Measurements from ENCODE around the gene RRAS.

RRAS gene

GRCh38 chr19:49672131-49672919 lies 32.4 kb upstream of the RRAS start:
- Histone ChIP-seq H3K36me3 (ENCODE audit: insufficient read depth, low read depth, low read length) (peaks cover 40% of the 10 kb centered on the region), H3K4me3 (ENCODE audit: low read length) (peak overlapping the region; percentile 52), H3K27ac (ENCODE audit: low read length) (peak overlapping the region; percentile 3), H3K9me3 (ENCODE audit: insufficient read depth, low read depth, low read length) (no peaks in the 10 kb centered on the region), H3K9ac (ENCODE audit: low read depth, low read length) (peak overlapping the region; percentile 52; the same call in 1 of the 2 replicates), H3K4me1 (ENCODE audit: insufficient read depth, low read length) (no peaks in the 10 kb centered on the region; the same call in 1 of the 2 replicates), H3K27me3 (ENCODE audit: insufficient read depth, low read length) (no peaks in the 10 kb centered on the region)

DNA sequence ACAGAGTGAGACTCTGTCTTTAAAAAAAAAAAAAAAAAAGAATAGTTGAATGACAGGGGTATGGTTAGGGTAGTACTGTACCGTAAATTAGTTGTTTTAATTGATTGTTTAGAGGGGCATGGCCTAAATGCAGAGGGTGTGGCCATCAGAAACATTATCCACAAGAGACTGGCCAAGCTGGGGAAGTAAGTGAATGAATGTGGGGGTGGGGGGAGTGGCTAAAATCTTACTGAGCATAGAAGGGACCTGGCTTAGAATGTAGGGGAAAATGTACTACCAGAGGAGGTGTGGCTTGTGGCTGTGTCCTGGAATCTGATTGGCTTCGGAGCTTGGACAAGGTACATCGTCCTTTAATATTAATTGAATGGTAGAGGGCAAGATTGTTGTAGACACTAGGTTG lies 29.6 kb upstream of the RRAS start:
- H3K4me1 ChIP-seq (ENCODE audit: insufficient read depth, low read length), result no peaks in the 10 kb centered on the region; the same call in 1 of the 2 replicates
- no peak overlapping the region for H3K9ac ChIP-seq (ENCODE audit: low read depth, low read length)
- no peaks in the 10 kb centered on the region for H3K27me3 ChIP-seq (ENCODE audit: insufficient read depth, low read length)
- no peak overlapping the region for H3K27ac ChIP-seq (ENCODE audit: low read length)
- peaks cover 44% of the 10 kb centered on the region for H3K36me3 ChIP-seq (ENCODE audit: insufficient read depth, low read depth, low read length)
- no peaks in the 10 kb centered on the region for H3K9me3 ChIP-seq (ENCODE audit: insufficient read depth, low read depth, low read length)
- no peak overlapping the region for H3K4me3 ChIP-seq (ENCODE audit: low read length)

- no peaks in the 10 kb centered on the region for H3K27me3 ChIP-seq (ENCODE audit: insufficient read depth, low read length)
- H3K27ac ChIP-seq (ENCODE audit: low read length), result no peak overlapping the region
- no peak overlapping the region for H3K4me3 ChIP-seq (ENCODE audit: low read length)
Observed at GRCh38 chr19:49667473-49667872, 27.5 kb upstream of the RRAS start.

DNA sequence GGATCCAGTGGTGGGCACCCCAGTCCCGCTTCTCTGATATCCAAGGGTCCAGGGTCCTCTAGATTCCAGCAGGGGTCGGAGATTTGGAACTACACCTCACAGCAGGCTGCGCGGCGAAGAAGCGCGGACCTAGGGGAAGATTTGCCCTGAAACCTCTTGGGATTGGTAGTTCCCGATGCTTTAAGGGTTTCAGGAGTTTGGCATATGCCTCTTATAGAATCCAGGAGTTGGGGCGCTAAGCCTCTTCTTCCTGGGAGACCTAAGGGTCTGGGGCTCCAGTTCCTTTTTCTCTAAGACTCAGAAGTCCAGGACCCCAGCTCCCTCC lies 26.1 kb upstream of the RRAS start:
- Histone ChIP-seq H3K27ac (ENCODE audit: low read length) (no peak overlapping the region), H3K9ac (ENCODE audit: low read depth, low read length) (peak overlapping the region; percentile 91), H3K36me3 (ENCODE audit: insufficient read depth, low read depth, low read length) (peaks cover 53% of the 10 kb centered on the region), H3K27me3 (ENCODE audit: insufficient read depth, low read length) (no peaks in the 10 kb centered on the region), H3K9me3 (ENCODE audit: insufficient read depth, low read depth, low read length) (no peaks in the 10 kb centered on the region), H3K4me1 (ENCODE audit: insufficient read depth, low read length) (no peaks in the 10 kb centered on the region; the same call in 1 of the 2 replicates), H3K4me3 (ENCODE audit: low read length) (peak overlapping the region; percentile 88)

More at GRCh38 chr19:49667473-49667872, 27.5 kb upstream of the RRAS start:
- peaks cover 39% of the 10 kb centered on the region for H3K36me3 ChIP-seq (ENCODE audit: insufficient read depth, low read depth, low read length)
- H3K9me3 ChIP-seq (ENCODE audit: insufficient read depth, low read depth, low read length), result no peaks in the 10 kb centered on the region
- H3K9ac ChIP-seq (ENCODE audit: low read depth, low read length), result no peak overlapping the region
- no peaks in the 10 kb centered on the region; the same call in 1 of the 2 replicates for H3K4me1 ChIP-seq (ENCODE audit: insufficient read depth, low read length)

- no peaks in the 10 kb centered on the region for H3K27me3 ChIP-seq (ENCODE audit: insufficient read depth, low read length)
- peak within 1 kb of the TSS; percentile 88 for H3K4me3 ChIP-seq (ENCODE audit: low read length)
- peak within 1 kb of the TSS; percentile 91 for H3K9ac ChIP-seq (ENCODE audit: low read depth, low read length)
- H3K36me3 ChIP-seq (ENCODE audit: insufficient read depth, low read depth, low read length), result peaks cover 54% of the 10 kb centered on the region
- H3K4me1 ChIP-seq (ENCODE audit: insufficient read depth, low read length), result no peaks in the 10 kb centered on the region; the same call in 1 of the 2 replicates
- peak within 1 kb of the TSS; percentile 72 for H3K27ac ChIP-seq (ENCODE audit: low read length)
- H3K9me3 ChIP-seq (ENCODE audit: insufficient read depth, low read depth, low read length), result peaks cover under 1% of the 10 kb centered on the region; the same call in 1 of the 2 replicates
Observed at GRCh38 chr19:49665351-49666119, 25.6 kb upstream of the RRAS start, which contains the start of the genes BCL2L12 and IRF3. Gene BCL2L12, plus strand, starts transcription at chr19:49665933. Its CDS starts 760 bp downstream, at chr19:49666693. Gene IRF3, minus strand, starts transcription at chr19:49665857. Its CDS starts 1,019 bp downstream, at chr19:49664838.

DNA sequence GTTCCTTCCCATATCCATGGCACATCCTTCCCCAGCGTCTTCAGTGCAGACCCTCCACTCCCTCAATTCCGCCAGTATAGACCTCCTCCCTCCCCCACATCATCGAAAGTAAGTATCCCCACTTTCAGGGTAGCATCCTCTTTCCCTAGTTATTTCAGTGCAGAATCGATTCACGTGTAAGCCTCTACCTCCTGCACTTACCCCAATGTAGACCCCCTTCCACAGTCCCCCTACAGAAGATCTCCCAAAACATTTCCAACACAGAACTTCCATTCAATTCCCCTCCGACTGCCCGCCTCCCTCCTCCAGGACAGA lies 25.1 kb upstream of the RRAS start:
- H3K4me3 ChIP-seq (ENCODE audit: low read length), result peak overlapping the region; percentile 88
- no peaks in the 10 kb centered on the region; the same call in 1 of the 2 replicates for H3K4me1 ChIP-seq (ENCODE audit: insufficient read depth, low read length)
- peaks cover 54% of the 10 kb centered on the region for H3K36me3 ChIP-seq (ENCODE audit: insufficient read depth, low read depth, low read length)
- peak overlapping the region; percentile 91 for H3K9ac ChIP-seq (ENCODE audit: low read depth, low read length)
- peak overlapping the region; percentile 72 for H3K27ac ChIP-seq (ENCODE audit: low read length)
- H3K9me3 ChIP-seq (ENCODE audit: insufficient read depth, low read depth, low read length), result peaks cover 6% of the 10 kb centered on the region
- H3K27me3 ChIP-seq (ENCODE audit: insufficient read depth, low read length), result no peaks in the 10 kb centered on the region

DNA sequence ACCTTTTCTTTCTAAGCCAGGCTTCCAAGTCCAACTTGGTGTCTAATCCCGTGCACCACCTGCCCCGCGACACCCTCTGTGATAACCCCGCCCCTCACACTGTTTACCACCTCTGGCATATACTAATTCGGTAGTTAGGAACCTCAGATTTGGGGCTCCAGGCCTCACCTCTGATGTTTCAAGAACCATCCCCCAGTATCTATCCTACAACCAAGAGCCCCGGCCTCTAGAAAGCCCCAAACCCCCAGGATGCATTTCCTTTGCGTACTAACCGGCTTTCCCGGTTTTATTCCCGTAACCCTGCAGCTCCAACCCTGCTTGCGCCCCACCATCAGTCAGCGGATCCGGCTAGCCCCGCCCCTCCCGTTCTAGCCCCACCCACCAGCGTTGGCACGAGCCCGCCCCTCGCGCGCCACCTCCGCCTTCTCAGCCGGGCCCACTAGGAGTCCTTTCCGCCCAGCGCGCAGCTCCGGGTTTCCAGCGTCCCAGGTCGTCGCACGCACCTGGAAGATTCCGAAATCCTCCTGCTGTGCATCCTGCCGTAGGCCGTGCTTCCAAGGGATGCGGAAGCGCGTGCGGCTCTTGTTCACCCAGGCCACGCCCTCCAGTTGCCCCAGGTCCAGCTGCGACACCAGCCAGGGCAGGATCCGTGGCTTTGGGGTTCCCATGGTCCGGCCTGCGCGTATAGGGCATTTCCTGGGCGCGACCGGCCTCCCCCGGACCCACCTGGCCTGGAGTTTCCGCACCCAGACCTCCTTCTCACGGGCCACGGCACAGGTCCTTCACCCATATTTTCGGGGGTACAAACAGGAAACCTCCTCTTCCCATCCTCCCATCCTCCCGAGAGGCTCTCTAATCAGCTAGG lies 24.5 kb upstream of the RRAS start:
- Histone ChIP-seq H3K27ac (ENCODE audit: low read length) (peak overlapping the region; percentile 72), H3K9me3 (ENCODE audit: insufficient read depth, low read depth, low read length) (peaks cover 10% of the 10 kb centered on the region), H3K27me3 (ENCODE audit: insufficient read depth, low read length) (no peaks in the 10 kb centered on the region), H3K9ac (ENCODE audit: low read depth, low read length) (peak overlapping the region; percentile 91), H3K4me1 (ENCODE audit: insufficient read depth, low read length) (no peaks in the 10 kb centered on the region; the same call in 1 of the 2 replicates), H3K4me3 (ENCODE audit: low read length) (peak overlapping the region; percentile 88), H3K36me3 (ENCODE audit: insufficient read depth, low read depth, low read length) (peaks cover 55% of the 10 kb centered on the region)

GRCh38 chr19:49663224-49663623 lies 23.3 kb upstream of the RRAS start:
- H3K27ac ChIP-seq (ENCODE audit: low read length), result no peak overlapping the region
- no peaks in the 10 kb centered on the region for H3K27me3 ChIP-seq (ENCODE audit: insufficient read depth, low read length)
- H3K9ac ChIP-seq (ENCODE audit: low read depth, low read length), result no peak overlapping the region; the same call in 1 of the 2 replicates
- peaks cover 10% of the 10 kb centered on the region for H3K9me3 ChIP-seq (ENCODE audit: insufficient read depth, low read depth, low read length)
- peaks cover 59% of the 10 kb centered on the region for H3K36me3 ChIP-seq (ENCODE audit: insufficient read depth, low read depth, low read length)
- no peak overlapping the region for H3K4me3 ChIP-seq (ENCODE audit: low read length)
- H3K4me1 ChIP-seq (ENCODE audit: insufficient read depth, low read length), result no peaks in the 10 kb centered on the region; the same call in 1 of the 2 replicates

DNA sequence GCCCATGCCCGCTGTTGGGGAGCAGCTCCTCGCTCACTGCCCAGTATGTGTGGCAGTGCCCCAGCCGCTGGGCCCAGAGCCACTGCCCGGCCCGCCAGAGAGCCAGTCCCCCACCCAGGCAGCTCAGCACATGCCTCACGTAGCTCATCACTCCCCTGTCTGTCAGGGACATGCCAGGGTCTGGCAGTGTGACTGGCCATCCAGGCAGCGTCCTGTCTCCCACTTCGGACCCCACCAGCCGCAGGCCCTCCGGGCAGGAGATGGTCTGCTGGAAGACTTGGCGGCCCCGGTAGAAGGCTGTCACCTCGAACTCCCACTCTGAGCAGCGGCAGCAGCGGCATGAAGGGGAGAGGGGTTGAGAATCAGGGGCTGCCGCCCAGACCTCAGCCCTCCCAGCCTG lies 22.1 kb upstream of the RRAS start:
- Histone ChIP-seq H3K36me3 (ENCODE audit: insufficient read depth, low read depth, low read length) (peaks cover 62% of the 10 kb centered on the region), H3K9ac (ENCODE audit: low read depth, low read length) (no peak overlapping the region), H3K4me1 (ENCODE audit: insufficient read depth, low read length) (no peaks in the 10 kb centered on the region; the same call in 1 of the 2 replicates), H3K27ac (ENCODE audit: low read length) (no peak overlapping the region), H3K4me3 (ENCODE audit: low read length) (no peak overlapping the region), H3K9me3 (ENCODE audit: insufficient read depth, low read depth, low read length) (peaks cover 10% of the 10 kb centered on the region), H3K27me3 (ENCODE audit: insufficient read depth, low read length) (no peaks in the 10 kb centered on the region)

DNA sequence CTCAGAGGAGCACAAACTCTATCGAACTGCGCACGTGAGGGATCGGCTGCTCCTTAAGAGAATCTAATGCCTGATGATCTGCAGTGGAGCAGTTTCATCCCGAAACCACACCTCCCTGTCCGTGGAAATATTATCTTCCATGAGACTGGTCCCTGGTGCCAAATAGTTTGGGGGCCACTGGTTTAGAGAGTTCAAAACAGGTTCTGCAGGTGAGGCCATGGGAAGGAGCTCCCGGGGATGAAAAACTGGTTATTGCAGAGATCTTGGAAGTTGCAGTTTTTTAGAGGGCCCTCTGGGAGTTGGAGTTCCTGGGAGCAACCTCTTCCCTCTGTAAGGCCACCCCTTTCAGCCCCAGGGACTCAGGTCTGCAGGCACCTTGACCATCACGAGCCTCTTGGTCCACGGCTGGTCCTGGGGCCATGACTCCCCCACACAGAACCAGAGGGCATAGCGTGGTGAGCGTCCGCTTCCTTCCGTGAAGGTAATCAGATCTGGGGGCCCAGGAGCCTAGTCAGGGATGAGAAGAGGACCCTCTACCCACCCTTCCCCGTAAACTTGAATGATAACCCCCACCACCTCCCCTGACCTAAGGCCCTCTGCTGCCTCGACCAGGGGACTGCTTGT lies 20.5 kb upstream of the RRAS start:
- Histone ChIP-seq H3K9me3 (ENCODE audit: insufficient read depth, low read depth, low read length) (peaks cover 10% of the 10 kb centered on the region), H3K27me3 (ENCODE audit: insufficient read depth, low read length) (no peaks in the 10 kb centered on the region), H3K9ac (ENCODE audit: low read depth, low read length) (no peak overlapping the region), H3K36me3 (ENCODE audit: insufficient read depth, low read depth, low read length) (peaks cover 77% of the 10 kb centered on the region), H3K27ac (ENCODE audit: low read length) (no peak overlapping the region), H3K4me3 (ENCODE audit: low read length) (no peak overlapping the region), H3K4me1 (ENCODE audit: insufficient read depth, low read length) (no peaks in the 10 kb centered on the region)

Measured in iPS-20b (cell line).